GM10266 (cell line): ENCODE data around the gene CAPN2.

Experiments
- DNase-seq: peaks from one replicate; pipeline ENCODE4 v3.0.0; 2012; ENCODE audit errors: extremely low spot score
- TF ChIP-seq, protein P1 (sequence below): IDR thresholded peaks from 2 replicates; pipeline ENCODE4 v1.5.1; 2012; ENCODE audit warnings: mild to moderate bottlenecking, low read depth; ENCODE audit not compliant: control insufficient read depth, insufficient read depth; ENCODE audit errors: missing control alignments

Gene CAPN2

DNA sequence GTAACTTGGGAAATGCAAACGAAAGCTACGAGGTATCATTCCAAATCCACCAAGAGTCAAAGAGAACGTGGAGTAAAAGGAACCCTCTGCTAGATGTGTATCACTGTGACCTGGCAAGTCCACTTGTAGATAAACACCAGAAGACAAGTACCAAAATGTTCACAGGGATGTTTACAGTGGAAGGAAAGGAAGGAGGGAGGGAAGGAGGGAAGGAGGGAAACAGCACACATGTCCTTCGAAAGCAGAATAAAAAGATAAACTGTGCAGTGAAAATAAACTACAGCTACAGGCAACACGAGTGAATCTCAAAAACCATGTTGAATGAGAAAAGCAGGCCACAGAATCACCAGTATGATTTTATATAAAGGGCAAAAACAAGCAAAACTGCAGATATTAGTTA lies 73.5 kb downstream of the CAPN2 start:
- DNase-seq, result no peak
- TF ChIP-seq, protein P1, sequence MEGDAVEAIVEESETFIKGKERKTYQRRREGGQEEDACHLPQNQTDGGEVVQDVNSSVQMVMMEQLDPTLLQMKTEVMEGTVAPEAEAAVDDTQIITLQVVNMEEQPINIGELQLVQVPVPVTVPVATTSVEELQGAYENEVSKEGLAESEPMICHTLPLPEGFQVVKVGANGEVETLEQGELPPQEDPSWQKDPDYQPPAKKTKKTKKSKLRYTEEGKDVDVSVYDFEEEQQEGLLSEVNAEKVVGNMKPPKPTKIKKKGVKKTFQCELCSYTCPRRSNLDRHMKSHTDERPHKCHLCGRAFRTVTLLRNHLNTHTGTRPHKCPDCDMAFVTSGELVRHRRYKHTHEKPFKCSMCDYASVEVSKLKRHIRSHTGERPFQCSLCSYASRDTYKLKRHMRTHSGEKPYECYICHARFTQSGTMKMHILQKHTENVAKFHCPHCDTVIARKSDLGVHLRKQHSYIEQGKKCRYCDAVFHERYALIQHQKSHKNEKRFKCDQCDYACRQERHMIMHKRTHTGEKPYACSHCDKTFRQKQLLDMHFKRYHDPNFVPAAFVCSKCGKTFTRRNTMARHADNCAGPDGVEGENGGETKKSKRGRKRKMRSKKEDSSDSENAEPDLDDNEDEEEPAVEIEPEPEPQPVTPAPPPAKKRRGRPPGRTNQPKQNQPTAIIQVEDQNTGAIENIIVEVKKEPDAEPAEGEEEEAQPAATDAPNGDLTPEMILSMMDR, result no peak

DNA sequence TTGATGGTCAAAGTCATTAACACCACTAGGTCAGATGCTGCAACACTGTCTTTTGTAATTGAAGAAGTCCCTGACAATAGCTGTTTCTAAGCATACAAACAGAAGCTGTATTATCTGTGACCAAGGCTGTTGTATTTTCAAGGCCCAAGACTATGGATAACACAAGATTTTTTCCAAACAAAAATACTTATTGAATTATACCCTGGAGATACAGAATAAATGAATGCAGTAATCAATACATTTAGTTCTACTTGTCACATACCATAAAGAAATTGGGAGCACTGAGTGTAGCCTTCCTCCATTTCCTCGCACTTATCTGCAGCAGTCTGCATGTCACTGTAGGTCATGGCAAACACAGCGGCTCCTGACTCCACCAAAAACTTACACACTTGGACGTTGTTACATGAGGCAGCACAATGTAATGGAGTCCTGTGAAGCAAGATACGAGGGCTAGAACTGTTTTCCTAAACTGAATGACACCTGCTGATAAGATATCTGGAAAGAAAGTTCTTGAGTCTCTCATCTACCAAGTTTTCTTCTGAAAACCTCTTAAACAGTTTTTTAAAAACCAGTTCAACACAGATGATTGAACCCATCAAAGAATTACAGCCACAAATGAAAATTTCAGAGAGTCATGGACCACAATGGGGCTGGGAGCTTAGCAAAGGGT lies 76.5 kb downstream of the CAPN2 start:
- TF ChIP-seq, protein P1, result no peak
- no peak for DNase-seq

DNA sequence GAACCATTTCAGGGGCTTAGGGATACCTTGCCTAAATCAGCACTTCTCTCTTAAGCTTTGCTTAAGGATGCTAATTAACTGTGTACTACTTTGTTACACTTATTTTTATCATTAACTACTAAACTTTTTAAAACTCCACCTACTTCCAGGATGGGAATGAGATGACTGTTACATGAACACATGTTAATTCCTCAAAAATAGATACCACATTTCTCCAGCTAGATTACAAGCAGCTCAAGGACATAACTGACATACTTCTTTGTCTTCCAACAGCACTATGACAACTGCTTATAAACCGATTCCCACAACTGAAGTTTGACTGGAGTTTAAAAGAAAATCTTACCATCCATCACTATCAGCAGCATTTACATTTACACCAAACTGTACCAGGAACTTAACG lies 79.7 kb downstream of the CAPN2 start:
- no peak for DNase-seq
- TF ChIP-seq, protein P1, result no peak

DNA sequence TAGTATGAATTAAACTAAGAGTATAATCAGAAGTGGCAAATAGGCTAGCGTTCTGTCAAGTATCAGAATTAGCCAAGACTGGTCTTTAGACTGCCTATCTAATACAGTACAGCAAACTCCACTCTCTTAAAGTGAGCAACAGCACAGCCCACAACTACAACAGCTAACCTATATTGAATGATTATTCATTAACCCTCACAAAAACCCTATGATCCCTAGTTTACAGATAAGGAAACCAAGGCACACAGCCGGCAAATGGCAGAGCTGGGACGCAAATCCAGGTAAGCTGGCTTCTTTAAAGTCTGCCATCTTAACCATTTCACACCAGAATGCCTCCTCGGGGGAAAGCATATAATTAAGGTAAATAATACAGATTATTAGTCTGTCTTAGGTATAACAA lies 81.4 kb downstream of the CAPN2 start:
- TF ChIP-seq, protein P1, result no peak
- DNase-seq, result no peak

DNA sequence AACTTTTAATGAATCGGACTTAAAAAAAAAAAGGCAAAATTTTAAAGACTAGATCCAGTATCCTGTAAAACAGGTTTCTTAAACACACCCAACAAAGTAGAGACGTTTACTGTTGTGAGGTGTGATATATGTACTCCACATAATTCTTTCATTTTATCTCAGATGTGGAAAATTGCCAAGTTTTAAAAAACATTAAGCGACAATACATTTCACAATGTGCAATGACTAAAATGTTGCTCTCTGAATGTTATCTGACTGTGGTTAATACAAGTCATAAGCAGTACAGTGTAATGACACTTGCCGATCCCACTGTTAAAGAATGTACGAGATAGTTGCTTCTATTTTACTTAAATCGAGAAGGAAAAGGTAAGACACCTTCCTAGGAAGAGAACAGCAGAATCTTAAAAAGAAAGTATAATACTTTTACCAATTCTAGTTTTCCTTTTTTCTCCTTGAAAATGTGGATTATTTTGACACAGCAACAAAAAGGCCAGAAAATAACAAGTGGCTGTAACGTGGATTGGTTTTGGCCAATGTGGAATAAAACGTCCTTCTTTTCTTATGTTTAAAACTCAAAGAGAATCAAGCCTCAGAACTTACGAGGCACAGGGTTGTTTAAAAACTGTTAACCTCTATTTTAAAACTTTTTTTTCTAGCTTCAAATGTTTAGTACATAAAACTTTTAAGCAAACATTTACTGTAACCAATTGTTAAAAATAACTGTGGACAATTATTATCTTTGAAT lies 82.0 kb downstream of the CAPN2 start:
- DNase-seq, result no peak
- TF ChIP-seq, protein P1, result no peak

DNA sequence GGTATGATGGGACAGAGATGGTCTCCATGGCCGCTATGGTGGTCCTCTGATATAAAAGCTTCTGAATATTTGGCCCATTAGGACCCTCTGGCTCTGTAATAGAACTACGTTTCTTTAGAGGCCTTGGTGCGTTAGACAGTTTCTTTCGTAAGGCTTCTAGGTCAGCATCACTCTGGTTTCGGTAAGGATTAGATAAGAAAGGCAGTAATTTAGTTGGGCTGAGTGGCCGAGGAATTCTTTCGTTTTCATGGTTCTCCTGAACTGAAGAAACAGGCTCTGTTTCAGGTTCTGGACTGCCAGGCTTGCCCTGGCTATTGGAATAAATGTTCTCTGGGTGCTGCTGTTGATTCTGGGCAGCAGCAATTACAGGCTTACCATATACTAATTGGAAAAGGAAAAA lies 83.9 kb downstream of the CAPN2 start:
- TF ChIP-seq, protein P1, result no peak
- no peak for DNase-seq

DNA sequence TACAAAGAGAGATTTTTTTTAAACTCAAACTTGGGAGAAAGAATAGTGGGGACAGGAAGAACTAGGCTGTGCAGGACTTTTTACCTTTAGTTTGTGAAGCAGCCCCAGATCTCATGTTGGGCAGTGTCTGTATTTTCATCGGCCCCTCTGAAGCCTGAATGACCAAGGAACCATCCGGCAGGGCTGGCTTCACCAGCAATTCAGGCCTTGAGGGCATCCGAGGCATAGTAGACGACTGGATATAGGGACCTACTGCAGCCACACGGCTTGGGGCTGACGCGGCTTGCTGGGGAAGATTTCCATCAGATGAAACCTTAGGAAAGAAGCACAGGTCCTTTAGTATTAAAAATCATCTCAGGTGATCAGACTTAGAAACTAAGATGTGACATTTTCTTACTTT lies 89.7 kb downstream of the CAPN2 start:
- no peak for DNase-seq
- TF ChIP-seq, protein P1, result no peak
